Kidney epithelial cell (primary cell): ENCODE measurements around the gene NTMT1. TPM values are rescaled to one million over a fixed set of nuclear protein-coding genes. Genes with fewer than 3 reads are reported as not detected.

Source experiments
- DNase-seq: peaks from one replicate; pipeline ENCODE4 v3.0.0-alpha.2; 2010; ENCODE audit warnings: low read depth
- H3K27me3 ChIP-seq: 2 replicates; pipeline ENCODE4 v1.6.0; 2011; ENCODE audit warnings: low read length; ENCODE audit not compliant: control insufficient read depth, insufficient read depth
- H3K36me3 ChIP-seq: 2 replicates; pipeline ENCODE4 v1.5.1; 2011; ENCODE audit warnings: low read length; ENCODE audit not compliant: control insufficient read depth, insufficient read depth
- H3K4me3 ChIP-seq: 2 replicates; pipeline ENCODE4 v1.5.1; 2011; ENCODE audit warnings: low read depth, mild to moderate bottlenecking, control low read depth, low read length
- total RNA-seq: library from RNA; depleted of rRNA; stranded (reverse); fragments of >200 nt; gene quantifications from 2 replicates; pipeline ENCODE4 v1.2.3, GENCODE V29; 2015
- TF ChIP-seq, protein P1 (sequence below): IDR thresholded peaks from 2 replicates; pipeline ENCODE4 v1.5.1; 2011; ENCODE audit warnings: mild to moderate bottlenecking, moderate library complexity, low read length, control low read depth, inconsistent platforms; ENCODE audit not compliant: insufficient read depth, poor library complexity, severe bottlenecking

The NTMT1 gene
- total RNA-seq, 1 donor from 2014 or later: 52.6 TPM

DNA sequence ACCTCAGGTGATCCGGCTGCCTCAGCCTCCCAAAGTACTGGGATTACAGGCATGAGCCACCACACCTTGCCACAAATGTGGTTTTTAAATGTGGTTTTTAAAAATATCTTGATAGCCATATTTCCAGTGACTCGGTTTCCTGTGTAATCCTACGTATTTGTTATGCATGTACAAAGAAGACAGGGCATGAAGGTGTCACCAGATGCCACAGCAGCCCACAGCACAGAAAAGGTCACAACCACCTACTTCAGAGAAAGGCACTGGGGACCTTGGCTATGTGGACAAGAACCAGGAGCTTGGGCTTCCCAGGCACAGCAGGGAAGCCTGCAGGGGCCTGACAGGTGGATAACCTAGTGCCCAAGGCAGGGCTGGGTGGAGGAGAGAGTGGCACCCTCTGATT, 43.1 kb upstream of the NTMT1 start:
- TF ChIP-seq, protein P1, sequence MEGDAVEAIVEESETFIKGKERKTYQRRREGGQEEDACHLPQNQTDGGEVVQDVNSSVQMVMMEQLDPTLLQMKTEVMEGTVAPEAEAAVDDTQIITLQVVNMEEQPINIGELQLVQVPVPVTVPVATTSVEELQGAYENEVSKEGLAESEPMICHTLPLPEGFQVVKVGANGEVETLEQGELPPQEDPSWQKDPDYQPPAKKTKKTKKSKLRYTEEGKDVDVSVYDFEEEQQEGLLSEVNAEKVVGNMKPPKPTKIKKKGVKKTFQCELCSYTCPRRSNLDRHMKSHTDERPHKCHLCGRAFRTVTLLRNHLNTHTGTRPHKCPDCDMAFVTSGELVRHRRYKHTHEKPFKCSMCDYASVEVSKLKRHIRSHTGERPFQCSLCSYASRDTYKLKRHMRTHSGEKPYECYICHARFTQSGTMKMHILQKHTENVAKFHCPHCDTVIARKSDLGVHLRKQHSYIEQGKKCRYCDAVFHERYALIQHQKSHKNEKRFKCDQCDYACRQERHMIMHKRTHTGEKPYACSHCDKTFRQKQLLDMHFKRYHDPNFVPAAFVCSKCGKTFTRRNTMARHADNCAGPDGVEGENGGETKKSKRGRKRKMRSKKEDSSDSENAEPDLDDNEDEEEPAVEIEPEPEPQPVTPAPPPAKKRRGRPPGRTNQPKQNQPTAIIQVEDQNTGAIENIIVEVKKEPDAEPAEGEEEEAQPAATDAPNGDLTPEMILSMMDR: no peak
- H3K4me3 ChIP-seq: no peak overlapping the region
- no peaks in the 10 kb centered on the region for H3K36me3 ChIP-seq
- DNase-seq: no peak
- H3K27me3 ChIP-seq: no peaks in the 10 kb centered on the region

- H3K4me3 ChIP-seq: no peak overlapping the region
- no peak for DNase-seq
- no peaks in the 10 kb centered on the region for H3K36me3 ChIP-seq
- H3K27me3 ChIP-seq: no peaks in the 10 kb centered on the region
- TF ChIP-seq, protein P1: no peak
These were observed 42.5 kb upstream of the NTMT1 start for GRCh38 chr9:129583308-129584038.

DNA sequence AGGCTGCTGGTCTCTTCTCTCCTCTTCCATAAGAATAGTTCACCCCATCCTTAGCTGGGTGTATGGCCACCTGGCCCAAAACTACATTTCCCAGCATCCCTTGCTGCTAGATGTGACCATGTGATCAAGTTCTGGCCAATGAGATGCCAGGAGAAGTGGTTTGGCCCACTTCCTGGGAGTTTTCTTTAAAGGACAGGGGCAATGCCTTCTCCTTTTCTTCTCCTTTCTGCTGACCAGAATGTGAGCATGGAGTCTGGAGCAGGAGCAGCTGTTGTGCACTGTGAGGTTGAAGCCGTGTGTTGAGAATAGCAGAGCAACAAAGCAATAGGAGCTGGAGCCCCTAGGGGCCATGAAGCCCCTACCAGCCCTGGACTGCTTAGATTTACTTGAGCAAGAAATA, 41.8 kb upstream of the NTMT1 start:
- Histone ChIP-seq H3K36me3 (no peaks in the 10 kb centered on the region), H3K27me3 (no peaks in the 10 kb centered on the region), H3K4me3 (no peak overlapping the region)
- DNase-seq: no peak
- TF ChIP-seq, protein P1: no peak

DNA sequence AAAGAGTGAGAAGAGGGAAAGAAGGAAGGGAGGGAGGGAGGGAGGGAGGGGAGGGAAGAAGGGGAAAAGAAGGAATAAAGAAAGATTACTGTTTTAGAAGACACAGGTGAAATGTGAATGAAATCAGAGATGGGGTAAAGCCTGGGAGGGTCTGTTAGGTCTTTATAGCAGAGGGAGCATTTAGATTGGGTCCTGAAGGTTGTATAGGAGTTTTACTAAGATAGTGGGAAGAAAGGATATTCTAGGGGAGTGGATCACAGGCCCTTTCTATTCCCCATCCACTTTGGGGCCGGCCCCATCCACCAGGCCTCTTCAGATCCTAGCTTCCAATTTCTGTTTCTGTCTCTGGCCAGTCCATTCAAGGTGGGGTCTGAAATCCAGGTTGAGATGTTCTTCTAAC, 40.6 kb upstream of the NTMT1 start:
- TF ChIP-seq, protein P1: no peak
- no peak for DNase-seq
- Histone ChIP-seq H3K4me3 (no peak overlapping the region), H3K36me3 (no peaks in the 10 kb centered on the region), H3K27me3 (no peaks in the 10 kb centered on the region)

DNA sequence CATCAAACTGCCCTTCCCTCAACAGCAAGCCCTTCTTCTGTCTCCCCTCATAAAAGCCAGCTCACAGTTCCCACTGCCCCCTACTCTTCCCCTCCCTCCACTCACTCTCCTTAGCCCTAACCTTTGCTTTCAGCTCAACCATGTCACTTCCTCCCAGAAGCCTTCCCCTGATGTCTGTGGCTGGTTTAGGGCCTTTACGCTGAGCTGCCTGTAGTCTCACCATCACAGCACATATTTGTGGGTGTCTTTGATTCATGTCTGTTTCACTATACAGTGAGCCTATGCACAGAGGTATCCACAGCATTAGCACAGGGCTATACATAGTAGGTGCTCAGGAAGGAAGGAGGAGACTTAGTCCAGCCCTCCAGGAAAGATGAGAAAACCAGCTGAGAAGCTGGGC, 39.7 kb upstream of the NTMT1 start:
- Histone ChIP-seq H3K4me3 (no peak overlapping the region), H3K27me3 (no peaks in the 10 kb centered on the region), H3K36me3 (no peaks in the 10 kb centered on the region)
- no peak for DNase-seq
- TF ChIP-seq, protein P1: no peak

DNA sequence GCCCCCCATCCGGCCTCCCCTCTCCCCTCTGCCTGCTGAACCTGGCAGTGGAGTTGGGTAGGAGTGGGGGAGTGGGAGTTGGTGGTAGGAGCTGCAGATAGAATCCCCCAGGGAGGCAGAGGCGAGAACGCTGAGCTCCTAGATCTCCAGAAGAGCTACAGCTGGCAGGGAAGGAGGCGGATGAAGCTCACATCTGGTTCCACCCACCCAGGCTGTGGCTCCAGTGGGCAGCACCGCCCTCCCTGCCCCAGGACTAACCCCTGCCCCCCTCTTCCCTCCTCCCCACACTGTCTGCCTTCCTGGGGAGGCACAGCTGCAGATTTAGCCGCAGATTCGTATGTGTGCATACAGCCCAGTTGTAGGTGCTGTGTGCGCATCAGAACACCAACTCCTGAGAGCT, 39.3 kb upstream of the NTMT1 start:
- no peaks in the 10 kb centered on the region for H3K36me3 ChIP-seq
- no peaks in the 10 kb centered on the region for H3K27me3 ChIP-seq
- DNase-seq: no peak
- TF ChIP-seq, protein P1: peak; percentile 7
- no peak overlapping the region for H3K4me3 ChIP-seq
